ENCODE results near the gene GRIA2.

DNA sequence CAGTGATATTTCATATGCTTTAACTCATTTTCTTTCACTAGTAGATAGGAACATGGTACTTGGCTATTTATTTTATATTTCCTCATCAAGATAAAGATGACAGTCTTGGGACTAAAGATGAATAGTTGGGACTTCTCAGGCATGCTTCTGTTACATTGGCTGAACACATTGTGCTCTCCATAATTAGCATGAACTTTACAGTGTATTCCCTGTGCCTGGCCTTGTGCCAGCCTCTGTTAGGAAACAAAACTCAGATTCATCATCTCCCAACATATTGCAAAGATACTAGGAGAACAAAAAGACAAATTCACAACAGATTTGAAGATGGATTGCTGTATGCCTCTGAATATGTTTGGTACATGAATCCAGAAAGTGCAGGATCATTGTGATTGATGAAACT, 26.4 kb downstream of the GRIA2 start:
- TF ChIP-seq, protein P1, sequence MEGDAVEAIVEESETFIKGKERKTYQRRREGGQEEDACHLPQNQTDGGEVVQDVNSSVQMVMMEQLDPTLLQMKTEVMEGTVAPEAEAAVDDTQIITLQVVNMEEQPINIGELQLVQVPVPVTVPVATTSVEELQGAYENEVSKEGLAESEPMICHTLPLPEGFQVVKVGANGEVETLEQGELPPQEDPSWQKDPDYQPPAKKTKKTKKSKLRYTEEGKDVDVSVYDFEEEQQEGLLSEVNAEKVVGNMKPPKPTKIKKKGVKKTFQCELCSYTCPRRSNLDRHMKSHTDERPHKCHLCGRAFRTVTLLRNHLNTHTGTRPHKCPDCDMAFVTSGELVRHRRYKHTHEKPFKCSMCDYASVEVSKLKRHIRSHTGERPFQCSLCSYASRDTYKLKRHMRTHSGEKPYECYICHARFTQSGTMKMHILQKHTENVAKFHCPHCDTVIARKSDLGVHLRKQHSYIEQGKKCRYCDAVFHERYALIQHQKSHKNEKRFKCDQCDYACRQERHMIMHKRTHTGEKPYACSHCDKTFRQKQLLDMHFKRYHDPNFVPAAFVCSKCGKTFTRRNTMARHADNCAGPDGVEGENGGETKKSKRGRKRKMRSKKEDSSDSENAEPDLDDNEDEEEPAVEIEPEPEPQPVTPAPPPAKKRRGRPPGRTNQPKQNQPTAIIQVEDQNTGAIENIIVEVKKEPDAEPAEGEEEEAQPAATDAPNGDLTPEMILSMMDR (conservative IDR thresholded peaks at IDR 0.05) = no peak
- TF ChIP-seq EZH2 (IDR thresholded peaks at IDR 0.05; ENCODE audit: low read depth) = no peak
